NCI-H2081 (cell line): ENCODE data around the gene PNLIPRP2.

Source experiments
- DNase-seq, 2 experiments: peaks; one replicate each; lab custom pipeline; 2025; lab: John Stamatoyannopoulos, UW

PNLIPRP2 gene

GRCh38 chr10:116620423-116621400 lies at the start of gene PNLIPRP2:
PNLIPRP2 (plus strand) TSS chr10:116620953.
- DNase-seq: no peak

- DNase-seq: no peak
These were observed 46.0 kb upstream of the PNLIPRP2 start for GRCh38 chr10:116574797-116575196.

- DNase-seq: no peak
These were observed 32.7 kb upstream of the PNLIPRP2 start for GRCh38 chr10:116587878-116588591.

- no peak for DNase-seq
These were observed 31.8 kb upstream of the PNLIPRP2 start for GRCh38 chr10:116588995-116589394.

GRCh38 chr10:116589926-116590325 lies 30.8 kb upstream of the PNLIPRP2 start:
- DNase-seq: no peak

GRCh38 chr10:116590590-116591444 lies 29.9 kb upstream of the PNLIPRP2 start, which contains the start of gene PNLIPRP1:
PNLIPRP1 (plus strand) TSS chr10:116590959; CDS start chr10:116591130, 171 bp downstream.
- DNase-seq: no peak

GRCh38 chr10:116593139-116593740 lies 27.5 kb upstream of the PNLIPRP2 start:
- DNase-seq: no peak

GRCh38 chr10:116594525-116595035 lies 26.2 kb upstream of the PNLIPRP2 start:
- DNase-seq: no peak

GRCh38 chr10:116596062-116596461 lies 24.7 kb upstream of the PNLIPRP2 start:
- DNase-seq: no peak

GRCh38 chr10:116597543-116597942 lies 23.2 kb upstream of the PNLIPRP2 start:
- no peak for DNase-seq

GRCh38 chr10:116598329-116598728 lies 22.4 kb upstream of the PNLIPRP2 start:
- DNase-seq: no peak

GRCh38 chr10:116599991-116600390 lies 20.8 kb upstream of the PNLIPRP2 start:
- no peak for DNase-seq

- no peak for DNase-seq
These were observed 17.9 kb upstream of the PNLIPRP2 start for GRCh38 chr10:116602648-116603400.

GRCh38 chr10:116606061-116606483 lies 14.7 kb upstream of the PNLIPRP2 start:
- DNase-seq: no peak

- DNase-seq: no peak
These were observed 13.4 kb upstream of the PNLIPRP2 start for GRCh38 chr10:116607336-116607735.

- no peak for DNase-seq
These were observed 11.8 kb upstream of the PNLIPRP2 start for GRCh38 chr10:116608686-116609594.

GRCh38 chr10:116610443-116611152 lies 10.2 kb upstream of the PNLIPRP2 start:
- no peak for DNase-seq

- no peak for DNase-seq
These were observed 9.6 kb upstream of the PNLIPRP2 start for GRCh38 chr10:116611153-116611545.
